HG03196 (cell line): ENCODE results near the gene OBSL1.

Source experiments
- ATAC-seq: cut with Tn5 transposase; IDR thresholded peaks from one replicate; pipeline ENCODE4 v1.9.1; 2021; ENCODE audit not compliant: unreplicated experiment

The OBSL1 gene

GRCh38 chr2:219516888-219517287 lies 54.5 kb downstream of the OBSL1 start:
- no peak for ATAC-seq

DNA sequence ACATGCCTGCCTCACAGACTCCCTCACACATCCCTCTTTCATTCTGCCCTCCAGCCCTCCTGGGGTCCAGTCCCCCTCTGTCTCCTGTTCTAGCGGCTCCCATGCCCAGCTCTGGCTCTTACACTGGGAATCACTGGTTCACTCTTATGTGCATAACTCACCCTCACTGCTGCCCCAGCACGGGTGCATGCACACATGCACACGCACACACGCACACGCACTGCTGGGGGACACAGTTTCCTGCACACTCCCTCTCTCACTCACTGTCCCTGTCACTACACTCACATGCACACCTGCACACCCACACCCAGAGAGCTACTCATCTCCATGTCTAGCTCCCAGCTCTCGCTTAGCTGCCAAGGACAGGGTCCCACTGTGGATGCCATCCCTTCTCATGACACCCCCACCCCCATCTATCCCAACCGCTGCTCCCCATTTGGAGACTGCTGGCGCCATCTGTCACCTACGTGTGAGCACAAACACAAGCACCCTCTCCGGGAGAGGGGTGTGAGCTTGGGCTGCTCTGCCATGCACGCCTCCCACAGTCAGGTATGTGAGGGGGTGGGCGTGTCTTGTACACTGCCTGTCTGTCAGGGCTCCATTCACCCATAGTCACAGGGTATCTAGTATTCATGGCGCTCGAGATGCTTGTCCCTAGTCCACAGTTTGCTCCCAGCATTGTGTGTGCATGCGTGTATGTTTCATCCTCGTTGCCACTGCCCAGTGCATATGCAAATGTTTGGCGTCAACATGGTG lies 55.3 kb downstream of the OBSL1 start:
- ATAC-seq = no peak

GRCh38 chr2:219514836-219515235 lies 56.5 kb downstream of the OBSL1 start:
- no peak for ATAC-seq

DNA sequence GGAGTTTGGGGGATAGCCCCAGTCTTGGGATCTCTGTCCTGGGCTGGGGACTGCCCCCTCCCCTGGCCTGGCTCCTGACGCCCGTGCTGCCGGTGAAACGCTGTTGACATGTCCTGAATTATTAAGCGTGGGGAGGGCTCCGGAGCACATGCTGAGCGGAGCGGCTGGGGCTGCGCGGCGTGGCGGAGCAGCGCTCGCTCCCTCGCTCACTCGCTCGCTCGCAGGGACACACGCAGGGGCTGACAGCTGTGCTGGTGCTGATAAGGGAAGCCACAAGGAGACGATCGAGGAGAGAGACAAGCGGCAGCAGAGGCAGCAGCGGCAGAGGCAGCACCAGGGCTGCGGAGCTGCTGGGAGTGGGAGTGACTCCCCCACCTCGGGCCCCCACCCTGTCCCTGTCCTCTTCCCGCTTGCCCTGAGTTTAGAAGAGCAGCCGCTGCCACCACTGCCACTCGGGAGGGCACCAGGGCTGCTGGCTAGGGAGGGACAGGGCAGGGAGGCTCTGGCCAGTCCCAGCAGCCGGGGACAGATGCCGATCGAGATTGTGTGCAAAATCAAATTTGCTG lies 57.1 kb downstream of the OBSL1 start, which contains the start of gene ASIC4:
ASIC4 (plus strand) TSS at position 287 of the 566 bp plus-strand sequence; CDS start at position 530, 243 bp downstream.
- no peak for ATAC-seq

GRCh38 chr2:219513787-219514186 lies 57.6 kb downstream of the OBSL1 start:
- no peak for ATAC-seq

GRCh38 chr2:219512524-219513216 lies 58.7 kb downstream of the OBSL1 start:
- ATAC-seq = no peak

DNA sequence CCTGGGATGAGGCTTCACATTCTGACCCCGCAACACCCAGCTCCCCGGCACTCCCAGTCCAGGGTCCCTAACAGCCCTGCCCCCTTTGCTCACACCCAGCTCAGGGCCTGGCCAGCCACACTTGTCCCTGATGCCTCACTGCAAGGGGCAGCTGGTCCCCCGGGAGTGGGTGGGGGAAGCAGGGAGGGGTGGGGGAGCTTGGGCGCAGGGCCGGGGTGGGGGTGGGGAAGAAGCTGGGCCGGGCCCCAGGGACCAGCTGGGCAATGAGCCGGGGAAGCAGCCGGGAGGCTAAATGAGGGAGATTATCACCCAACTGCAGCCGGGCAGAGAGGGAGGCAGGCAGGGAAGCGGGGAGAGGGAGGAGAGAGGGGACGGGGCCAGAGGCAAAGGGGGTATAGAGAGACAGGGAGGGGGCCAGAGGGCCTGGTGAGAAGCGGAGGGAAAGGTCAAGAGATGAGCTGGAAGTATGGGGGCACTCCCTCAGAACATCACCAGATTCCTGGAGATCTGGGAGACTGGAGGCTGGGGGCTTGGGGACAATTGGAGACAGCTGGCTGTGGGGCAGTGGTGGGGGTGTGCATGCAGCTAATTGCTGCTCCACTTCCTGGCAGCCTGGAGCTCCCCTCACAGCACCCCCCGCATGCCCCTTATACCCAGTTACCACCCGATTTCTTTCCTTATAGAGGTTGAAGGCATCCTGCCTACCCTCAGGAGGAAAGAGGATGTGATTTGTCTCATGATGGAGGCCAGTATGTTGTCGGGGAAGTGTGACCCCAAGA lies 59.6 kb downstream of the OBSL1 start:
- ATAC-seq = no peak

- ATAC-seq = no peak
Observed at GRCh38 chr2:219510512-219511135, 60.7 kb downstream of the OBSL1 start.

DNA sequence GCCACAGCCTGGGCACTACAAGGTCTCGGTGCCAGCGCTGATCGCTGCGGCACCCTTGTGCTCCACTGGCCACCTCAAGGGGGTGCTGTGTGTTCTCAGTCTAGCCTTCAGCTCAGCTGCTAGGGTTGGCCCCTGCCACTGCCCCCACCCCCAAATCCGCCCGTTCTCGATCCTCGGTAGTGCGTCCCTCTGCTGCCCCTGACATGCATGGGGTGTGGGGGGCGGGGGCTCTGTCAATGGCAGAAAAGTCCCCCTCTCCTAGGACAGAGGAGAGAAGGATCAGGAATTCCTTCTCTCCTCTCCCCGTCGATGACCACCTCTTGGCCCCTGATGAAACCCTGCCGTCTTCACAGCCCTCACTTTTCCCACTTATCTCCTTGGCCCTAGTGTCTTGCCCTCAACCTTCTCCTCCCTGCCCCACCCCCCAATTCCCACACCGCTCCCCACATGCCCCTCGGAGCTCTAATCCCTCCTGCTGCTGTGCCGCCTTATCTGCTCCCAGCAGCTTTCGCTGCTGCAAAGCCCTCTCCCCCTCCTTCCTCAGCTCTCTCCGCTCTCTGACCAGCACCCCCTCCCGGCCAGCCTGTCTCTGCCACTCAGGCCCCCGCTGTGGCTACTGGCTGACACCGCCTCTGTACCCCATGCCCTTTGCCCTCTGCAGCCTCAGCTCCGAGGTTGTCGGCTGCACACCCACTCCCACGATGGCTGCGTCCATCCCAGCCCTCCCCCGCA lies 61.4 kb downstream of the OBSL1 start:
- no peak for ATAC-seq

DNA sequence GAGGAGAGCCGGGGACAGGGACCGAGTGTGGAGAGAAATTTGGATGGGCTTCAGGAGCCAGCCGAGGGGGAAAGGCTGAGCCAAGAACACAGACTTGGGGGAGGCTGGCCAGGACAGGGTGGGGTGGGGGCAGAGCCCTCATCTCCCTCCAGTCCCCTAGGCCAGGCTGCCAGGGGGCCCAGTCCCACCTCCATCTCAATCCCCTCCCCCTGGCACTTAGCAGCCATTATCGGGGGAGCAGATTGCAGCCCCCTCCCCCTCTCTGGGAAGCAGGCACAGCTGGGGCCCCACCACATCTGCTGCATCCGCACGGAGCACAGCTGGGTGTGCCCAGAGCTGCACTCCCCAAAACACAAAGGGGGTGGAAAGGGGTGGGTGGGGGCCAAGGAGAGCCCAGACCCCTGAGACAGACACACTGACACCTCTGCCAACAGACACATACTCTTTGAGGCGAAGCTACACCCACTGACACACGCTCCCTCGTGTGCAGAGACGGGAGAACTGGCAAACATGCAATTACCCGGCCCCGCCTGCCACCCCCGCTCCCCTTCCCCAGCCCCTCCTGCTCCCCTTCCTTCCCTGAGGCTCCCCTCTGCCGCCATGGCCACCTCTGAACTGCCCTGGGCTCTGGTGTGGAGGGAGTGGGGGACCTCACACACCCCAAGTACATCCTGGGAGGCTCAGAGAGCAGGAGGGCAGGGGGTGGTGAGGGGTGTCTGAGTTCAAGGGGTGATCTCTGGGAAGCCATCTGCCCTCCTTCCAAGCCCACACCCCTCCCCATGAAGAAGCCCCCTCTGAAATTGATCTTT lies 62.2 kb downstream of the OBSL1 start:
- no peak for ATAC-seq

GRCh38 chr2:219508444-219508734 lies 63.0 kb downstream of the OBSL1 start:
- ATAC-seq = no peak

DNA sequence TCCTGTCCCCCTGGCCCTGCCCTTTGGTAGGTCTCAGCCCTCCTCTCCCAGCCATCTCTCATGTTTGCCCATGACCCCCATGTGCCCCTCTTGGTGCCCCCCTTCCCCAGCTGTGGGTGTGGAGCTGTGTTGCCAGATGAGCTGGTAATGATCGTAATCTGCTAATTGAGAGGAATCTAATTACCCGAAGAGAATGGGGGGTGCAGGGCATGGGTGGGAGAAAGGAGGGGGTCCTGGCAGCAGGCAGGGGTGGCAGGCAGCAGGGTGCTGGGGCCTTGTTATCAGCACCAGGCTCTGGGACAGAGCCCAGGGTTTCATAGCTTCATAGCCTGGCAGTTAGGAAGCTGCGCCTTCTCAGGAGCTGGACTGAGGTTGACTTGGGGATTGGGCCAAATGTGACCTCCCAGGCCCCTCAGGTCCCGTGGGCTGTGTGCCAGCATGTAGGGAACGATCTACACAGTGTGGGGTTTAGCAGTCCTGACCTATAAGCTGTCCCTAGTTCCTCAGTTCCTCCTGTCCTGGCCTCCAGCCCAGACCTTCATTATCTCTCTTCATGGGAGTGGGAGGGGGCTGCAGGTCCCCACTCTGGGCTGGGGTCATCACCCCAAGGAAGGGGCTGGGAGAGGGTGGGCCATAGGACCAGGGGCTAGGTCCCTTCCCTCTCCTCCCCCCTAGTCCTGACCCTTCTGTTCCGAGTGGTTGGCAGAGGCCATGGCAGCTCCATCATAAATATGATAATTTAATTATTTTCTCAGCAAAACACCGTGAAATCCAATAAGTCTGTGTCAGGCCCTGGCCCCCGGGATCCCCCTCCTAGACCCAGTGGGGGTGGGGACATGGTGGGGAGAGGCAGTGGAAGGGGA lies 63.5 kb downstream of the OBSL1 start:
- no peak for ATAC-seq

DNA sequence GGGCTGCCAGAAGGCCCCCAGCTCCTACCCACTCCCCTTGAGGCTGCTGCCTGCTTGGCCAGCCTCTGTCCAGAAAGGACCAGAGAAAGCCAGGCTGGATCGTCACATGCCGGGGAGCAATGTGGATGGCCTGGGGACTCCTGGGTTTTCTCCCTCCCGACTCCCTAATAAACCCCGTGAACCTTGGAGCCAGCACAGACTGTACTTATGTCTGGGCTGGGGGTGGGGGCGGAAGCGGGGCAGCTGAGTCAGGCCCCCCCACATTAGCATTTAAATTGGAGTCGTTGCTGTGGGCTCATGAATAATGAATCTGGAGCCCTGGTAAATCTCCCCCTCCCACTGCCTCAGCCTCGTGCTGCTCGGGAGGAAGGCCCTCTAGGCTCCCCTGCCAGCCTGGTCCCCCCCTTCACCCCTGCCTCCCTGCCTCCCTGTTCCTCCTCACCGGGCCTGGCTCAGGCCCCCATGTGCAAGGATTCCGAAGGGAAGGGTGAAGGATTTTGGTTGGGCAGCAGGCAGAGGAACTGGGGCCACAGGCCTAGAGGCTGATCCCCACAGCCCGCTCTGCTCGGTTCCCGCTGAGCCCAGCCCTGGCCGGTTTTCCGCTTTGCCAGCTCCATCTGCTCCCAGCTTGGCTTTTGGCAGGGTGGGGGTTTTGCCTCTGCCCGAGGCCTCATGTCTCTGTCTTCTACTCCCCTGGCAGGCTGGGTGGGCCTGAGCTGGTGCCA lies 64.4 kb downstream of the OBSL1 start:
- no peak for ATAC-seq

DNA sequence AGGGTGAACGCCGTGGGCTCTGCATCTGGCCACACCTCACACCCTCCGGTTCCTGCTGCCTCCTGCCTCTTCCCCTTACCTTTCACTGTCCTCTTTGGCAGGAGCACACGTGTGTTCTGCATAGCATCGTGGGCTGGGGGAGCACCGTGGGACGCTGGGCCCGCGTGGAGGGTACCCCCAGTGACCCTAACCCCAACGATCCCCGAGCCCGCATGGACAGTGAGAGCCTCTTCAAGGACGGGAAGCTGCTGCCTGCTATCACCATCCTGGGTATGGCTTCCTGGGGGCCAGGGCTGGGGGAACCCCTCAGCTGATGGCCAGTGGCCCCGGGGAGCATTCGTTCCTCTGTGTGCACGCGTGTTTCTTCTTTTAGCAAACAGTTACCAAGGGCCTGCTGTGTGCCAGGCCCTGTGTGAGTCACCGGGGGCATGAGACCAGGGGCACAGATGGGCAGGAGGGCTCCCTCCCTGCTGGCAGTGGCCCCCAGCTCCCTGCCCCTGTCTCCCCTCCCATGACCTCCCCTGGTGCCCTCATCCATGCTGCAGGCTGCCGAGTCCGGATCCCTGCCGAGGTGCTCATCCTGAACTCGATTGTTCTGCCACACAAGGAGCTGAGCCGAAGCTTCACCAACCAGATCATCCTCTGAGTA lies 65.1 kb downstream of the OBSL1 start:
- ATAC-seq = no peak

DNA sequence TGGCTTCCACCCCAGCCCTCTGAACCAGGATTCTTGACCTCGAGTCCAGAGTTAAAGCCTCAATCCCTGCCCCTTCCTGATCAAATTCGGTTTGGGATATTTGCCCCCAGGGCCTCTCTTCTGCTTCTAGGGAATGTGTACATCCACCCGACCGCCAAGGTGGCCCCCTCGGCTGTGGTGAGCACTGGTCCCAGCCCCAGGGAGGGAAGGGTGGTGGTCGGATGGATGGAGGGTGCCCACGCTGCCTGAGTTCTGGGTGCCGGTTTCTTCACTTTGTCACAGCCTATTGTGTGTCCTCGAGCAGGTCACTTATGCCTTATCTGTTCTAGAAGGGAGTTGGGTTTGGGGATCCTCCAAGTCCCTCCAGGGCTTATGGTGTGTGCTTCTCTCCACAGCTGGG lies 65.8 kb downstream of the OBSL1 start:
- no peak for ATAC-seq

GRCh38 chr2:219502618-219503017 lies 68.7 kb downstream of the OBSL1 start:
- ATAC-seq = no peak

DNA sequence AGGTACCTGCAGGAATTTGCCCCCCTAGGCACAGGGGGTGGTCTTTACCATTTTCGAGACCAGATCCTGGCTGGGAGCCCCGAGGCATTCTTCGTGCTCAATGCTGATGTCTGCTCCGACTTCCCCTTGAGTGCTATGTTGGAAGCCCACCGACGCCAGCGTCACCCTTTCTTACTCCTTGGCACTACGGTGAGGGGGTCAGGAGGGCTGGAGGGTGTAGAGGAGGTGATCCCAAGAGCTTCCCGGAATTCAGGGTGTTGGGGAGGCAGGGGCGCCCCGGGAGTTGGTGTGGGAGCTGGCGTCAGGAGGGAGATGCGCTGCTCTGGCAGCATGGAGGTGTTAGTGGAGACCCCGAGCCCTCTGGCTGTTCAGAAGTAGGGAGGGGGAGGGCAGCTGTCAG lies 69.5 kb downstream of the OBSL1 start:
- ATAC-seq = no peak
